ENCODE measurements around the gene SLC12A9. TPM values are rescaled to one million over a fixed set of nuclear protein-coding genes. Genes with fewer than 3 reads are reported as not detected.
"Not testable (repeated sequence)": the region's sequence is repeated elsewhere in the genome, so short reads cannot be mapped to it uniquely, and the experiment has no call there.

The SLC12A9 gene
- total and polyA plus RNA-seq, 5 donors from 2014 or later, result 5.7 to 42.7 (median 6.3) TPM

DNA sequence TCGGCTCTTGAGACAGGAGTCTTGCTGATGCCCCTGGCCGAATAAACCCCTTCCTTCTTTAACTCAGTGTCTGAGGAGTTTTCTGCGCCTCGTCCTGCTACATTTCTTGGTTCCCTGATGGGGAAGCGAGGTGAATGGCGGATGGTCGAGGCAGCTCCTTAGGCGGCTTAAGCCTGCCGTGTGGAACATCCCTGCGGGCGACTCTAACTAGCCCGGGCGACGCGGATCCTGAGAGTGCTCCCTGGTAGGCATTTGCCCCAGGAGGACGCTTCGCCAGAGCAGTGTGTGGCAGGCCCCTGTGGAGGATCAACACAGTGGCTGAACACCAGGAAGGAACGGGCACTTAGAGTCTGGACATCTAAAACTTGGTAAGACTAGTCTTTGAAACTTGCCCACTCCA is 13.2 kb upstream of the SLC12A9 start:
- Histone ChIP-seq H3K9me3 (ENCODE audit: control insufficient read depth in 2 of 2, low read length in 2 of 2) (no peaks in the 10 kb centered on the region), H3K4me3 (ENCODE audit: low read depth, low read length) (no peak overlapping the region), H3K27me3 (ENCODE audit: control insufficient read depth, insufficient read depth, low read length) (no peaks in the 10 kb centered on the region), H3K36me3 (ENCODE audit: control insufficient read depth, insufficient read depth, low read length) (no peaks in the 10 kb centered on the region), H3K4me1 (ENCODE audit: control insufficient read depth, insufficient read depth, low read length, poor library complexity, severe bottlenecking) (no peaks in the 10 kb centered on the region), H3K27ac (ENCODE audit: insufficient read depth, low read length, poor library complexity, severe bottlenecking) (no peak overlapping the region)
- no peak overlapping the region for H3K4me3 Mint-ChIP-seq
- H3K27me3 Mint-ChIP-seq, result no peaks in the 10 kb centered on the region
- no peaks in the 10 kb centered on the region for H3K36me3 Mint-ChIP-seq
- ATAC-seq (ENCODE audit: low read depth in 2 of 2) (no peak), DNase-seq (no peak)
- no peak overlapping the region for H3K27ac Mint-ChIP-seq
- peaks cover 0 to 14% (median 8%) of the 10 kb centered on the region in 4 donors for H3K4me1 Mint-ChIP-seq
- H3K9me3 Mint-ChIP-seq, result peaks cover 0 to 2% (median 0%) of the 10 kb centered on the region in 7 donors

DNA sequence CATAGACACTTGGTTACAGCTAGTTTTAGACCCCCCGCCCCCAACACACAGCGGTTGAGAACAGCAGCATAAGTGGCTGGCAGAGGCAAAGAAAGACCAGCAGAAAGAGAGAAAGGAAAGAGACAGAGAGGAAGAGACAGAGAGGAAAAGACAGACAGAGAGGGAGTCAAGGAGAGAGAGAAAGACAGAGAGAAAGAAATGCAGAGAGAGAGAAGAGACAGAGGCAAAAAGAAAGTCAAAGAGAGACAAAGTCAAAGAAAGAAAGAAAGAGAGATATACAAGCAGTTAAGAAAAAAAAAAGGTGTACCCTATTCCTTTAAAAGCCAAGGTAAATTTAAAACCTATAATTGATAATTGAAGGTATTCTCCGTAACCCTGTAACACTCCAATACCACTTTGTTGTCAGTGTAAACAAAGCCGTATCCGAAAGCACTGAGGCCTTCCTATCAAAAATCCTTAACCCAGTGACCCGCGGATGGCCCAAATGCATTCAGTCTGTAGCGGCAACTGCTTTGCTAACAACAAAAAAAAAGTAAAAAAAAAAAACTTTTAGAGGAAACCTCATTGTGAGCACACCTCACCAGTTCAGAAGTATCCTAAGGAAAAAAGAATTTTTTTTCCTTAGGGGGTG is 11.9 kb upstream of the SLC12A9 start:
- no peaks in the 10 kb centered on the region for H3K4me1 ChIP-seq (ENCODE audit: control insufficient read depth, insufficient read depth, low read length, poor library complexity, severe bottlenecking)
- H3K9me3 ChIP-seq (ENCODE audit: control insufficient read depth in 2 of 2, low read length in 2 of 2), result no peaks in the 10 kb centered on the region
- Mint-ChIP-seq H3K27me3 (no peaks in the 10 kb centered on the region), H3K4me1 (peaks cover 0 to 12% (median 8%) of the 10 kb centered on the region in 4 donors), H3K9me3 (peaks cover 0 to 2% (median 0%) of the 10 kb centered on the region in 7 donors), H3K27ac (no peak overlapping the region), H3K4me3 (peak overlapping the region in 1 of 4 donors; percentile 36), H3K36me3 (no peaks in the 10 kb centered on the region)
- no peak overlapping the region for H3K27ac ChIP-seq (ENCODE audit: insufficient read depth, low read length, poor library complexity, severe bottlenecking)
- ATAC-seq (ENCODE audit: low read depth in 2 of 2) (no peak), DNase-seq (no peak)
- H3K36me3 ChIP-seq (ENCODE audit: control insufficient read depth, insufficient read depth, low read length), result no peaks in the 10 kb centered on the region
- H3K27me3 ChIP-seq (ENCODE audit: control insufficient read depth, insufficient read depth, low read length), result no peaks in the 10 kb centered on the region
- H3K4me3 ChIP-seq (ENCODE audit: low read depth, low read length), result no peak overlapping the region

DNA sequence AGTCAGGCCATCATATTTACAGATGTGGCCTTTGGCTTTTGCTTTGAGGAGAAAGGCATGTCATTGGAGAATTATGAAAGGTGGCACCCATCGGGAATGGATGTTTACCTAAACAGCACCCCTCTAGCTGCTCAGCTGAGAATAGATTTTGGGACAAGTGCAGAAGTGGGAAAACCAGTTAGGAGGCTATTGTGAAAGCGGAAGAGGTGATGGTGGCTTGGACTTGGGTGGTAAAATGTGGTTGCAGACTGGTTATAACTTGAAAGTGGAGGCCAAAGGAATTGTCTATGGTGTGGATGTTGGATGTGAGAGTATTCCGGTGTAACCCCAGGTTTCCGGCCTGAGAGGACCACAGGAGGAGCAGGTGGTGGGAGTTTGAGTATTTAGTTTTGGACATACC is 5.2 kb upstream of the SLC12A9 start:
- peak overlapping the region in 1 of 3 donors; percentile 77 for H3K27ac Mint-ChIP-seq

DNA sequence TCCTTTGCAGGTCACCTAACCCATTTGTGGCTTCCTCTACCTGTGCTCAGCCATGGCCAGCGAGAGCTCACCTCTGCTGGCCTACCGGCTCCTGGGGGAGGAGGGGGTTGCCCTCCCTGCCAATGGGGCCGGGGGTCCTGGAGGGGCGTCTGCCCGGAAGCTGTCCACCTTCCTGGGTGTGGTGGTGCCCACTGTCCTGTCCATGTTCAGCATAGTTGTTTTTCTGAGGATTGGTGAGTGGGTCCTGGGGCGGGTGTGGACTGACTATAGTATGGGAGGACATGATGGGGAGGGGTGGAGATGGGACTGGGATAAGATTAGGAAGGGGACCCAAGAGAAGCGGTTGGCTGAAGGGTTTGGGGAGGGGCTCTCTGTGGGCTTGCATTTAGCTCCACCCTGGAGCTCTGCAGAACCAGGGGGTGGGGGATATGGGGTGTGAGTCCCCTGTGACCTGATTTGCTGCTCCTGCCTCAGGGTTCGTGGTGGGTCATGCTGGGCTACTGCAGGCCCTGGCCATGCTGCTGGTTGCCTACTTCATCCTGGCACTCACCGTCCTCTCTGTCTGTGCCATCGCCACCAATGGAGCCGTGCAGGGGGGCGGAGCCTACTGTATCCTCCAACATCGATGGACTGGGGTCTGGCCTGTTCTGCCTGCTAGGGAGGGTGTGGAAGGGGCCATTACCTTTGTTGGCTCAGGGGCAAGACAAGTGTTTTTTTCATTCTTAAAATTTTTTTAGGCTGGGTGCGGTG is 1.8 kb downstream of the SLC12A9 start:
- H3K27me3 ChIP-seq (ENCODE audit: control insufficient read depth, insufficient read depth, low read length), result no peaks in the 10 kb centered on the region
- Mint-ChIP-seq H3K27me3 (no peaks in the 10 kb centered on the region), H3K4me3 (peak overlapping the region; percentile 27 to 94 (median 88)), H3K36me3 (peaks cover 14% of the 10 kb centered on the region), H3K27ac (peak overlapping the region in 1 of 3 donors; percentile 65), H3K9me3 (no peaks in the 10 kb centered on the region), H3K4me1 (peaks cover 0 to 34% (median 17%) of the 10 kb centered on the region in 4 donors)
- H3K4me3 ChIP-seq (ENCODE audit: low read depth, low read length), result no peak overlapping the region
- peaks cover 25% of the 10 kb centered on the region for H3K4me1 ChIP-seq (ENCODE audit: control insufficient read depth, insufficient read depth, low read length, poor library complexity, severe bottlenecking)
- H3K9me3 ChIP-seq (ENCODE audit: control insufficient read depth in 2 of 2, low read length in 2 of 2), result no peaks in the 10 kb centered on the region
- DNase-seq, result no peak
- H3K27ac ChIP-seq (ENCODE audit: insufficient read depth, low read length, poor library complexity, severe bottlenecking), result no peak overlapping the region
- H3K36me3 ChIP-seq (ENCODE audit: control insufficient read depth, insufficient read depth, low read length), result peaks cover 10% of the 10 kb centered on the region
- ATAC-seq (ENCODE audit: low read depth in 2 of 2), result no peak

More for the DNA sequence above, 5.2 kb upstream of the SLC12A9 start:
- ATAC-seq (ENCODE audit: low read depth in 2 of 2) (no peak), DNase-seq (no peak)
- peaks cover 0 to 8% (median 5%) of the 10 kb centered on the region in 4 donors for H3K4me1 Mint-ChIP-seq
- no peaks in the 10 kb centered on the region for H3K9me3 Mint-ChIP-seq
- Histone ChIP-seq H3K27me3 (ENCODE audit: control insufficient read depth, insufficient read depth, low read length) (no peaks in the 10 kb centered on the region), H3K27ac (ENCODE audit: insufficient read depth, low read length, poor library complexity, severe bottlenecking) (no peak overlapping the region), H3K4me1 (ENCODE audit: control insufficient read depth, insufficient read depth, low read length, poor library complexity, severe bottlenecking) (peaks cover 8% of the 10 kb centered on the region), H3K36me3 (ENCODE audit: control insufficient read depth, insufficient read depth, low read length) (no peaks in the 10 kb centered on the region), H3K9me3 (ENCODE audit: control insufficient read depth in 2 of 2, low read length in 2 of 2) (no peaks in the 10 kb centered on the region), H3K4me3 (ENCODE audit: low read depth, low read length) (no peak overlapping the region)
- H3K27me3 Mint-ChIP-seq, result no peaks in the 10 kb centered on the region
- peaks cover 4% of the 10 kb centered on the region for H3K36me3 Mint-ChIP-seq
- H3K4me3 Mint-ChIP-seq, result peak overlapping the region in 1 of 4 donors; percentile 80

DNA sequence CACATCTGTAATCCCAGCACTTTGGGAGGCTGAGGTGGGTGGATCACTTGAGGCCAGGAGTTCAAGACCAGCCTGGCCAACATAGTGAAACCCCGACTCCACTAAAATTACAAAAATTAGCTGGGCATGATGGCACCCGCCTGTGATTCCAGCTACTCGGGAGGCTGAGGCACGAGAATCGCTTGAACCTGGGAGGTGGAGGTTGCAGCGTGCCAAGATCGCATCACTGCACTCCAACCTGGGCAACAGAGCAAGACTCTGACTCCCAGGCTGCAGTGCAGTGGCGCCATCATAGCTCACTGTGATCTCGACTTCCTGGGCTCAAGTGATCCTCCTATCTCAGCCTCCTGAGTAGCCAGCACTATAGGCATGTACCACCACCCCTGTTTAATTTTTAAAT is 2.4 kb downstream of the SLC12A9 start:
- not testable (repeated sequence) for H3K27me3 Mint-ChIP-seq; H3K27ac ChIP-seq (ENCODE audit: insufficient read depth, low read length, poor library complexity, severe bottlenecking); DNase-seq; H3K4me3 ChIP-seq (ENCODE audit: low read depth, low read length); ATAC-seq (ENCODE audit: low read depth in 2 of 2); H3K9me3 ChIP-seq (ENCODE audit: control insufficient read depth in 2 of 2, low read length in 2 of 2); H3K9me3 Mint-ChIP-seq; H3K27me3 ChIP-seq (ENCODE audit: control insufficient read depth, insufficient read depth, low read length)
- Mint-ChIP-seq H3K4me3 (peak overlapping the region in 2 of 4 donors; percentile 33 to 87), H3K27ac (peak overlapping the region in 1 of 3 donors; percentile 26), H3K36me3 (peaks cover 20% of the 10 kb centered on the region), H3K4me1 (peaks cover 0 to 34% (median 17%) of the 10 kb centered on the region in 4 donors)
- H3K4me1 ChIP-seq (ENCODE audit: control insufficient read depth, insufficient read depth, low read length, poor library complexity, severe bottlenecking), result peaks cover 25% of the 10 kb centered on the region
- H3K36me3 ChIP-seq (ENCODE audit: control insufficient read depth, insufficient read depth, low read length), result peaks cover 15% of the 10 kb centered on the region

DNA sequence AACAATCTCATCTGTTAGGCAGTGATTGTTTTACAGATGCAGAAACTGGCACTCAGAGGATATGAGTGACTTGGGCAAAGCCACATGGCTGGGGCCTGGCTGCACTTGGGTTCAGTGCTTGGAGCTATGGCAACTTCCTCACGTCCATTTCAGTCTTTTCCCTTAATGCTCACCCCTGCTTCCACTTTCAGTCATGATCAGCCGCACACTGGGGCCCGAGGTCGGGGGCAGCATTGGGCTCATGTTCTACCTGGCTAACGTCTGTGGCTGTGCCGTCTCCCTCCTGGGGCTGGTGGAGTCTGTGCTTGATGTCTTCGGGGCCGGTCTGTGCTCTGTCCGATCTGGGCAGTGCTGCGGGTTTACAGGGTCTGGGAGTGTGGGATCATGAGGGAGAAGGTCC is 3.0 kb downstream of the SLC12A9 start:
- no peaks in the 10 kb centered on the region for H3K9me3 Mint-ChIP-seq

DNA sequence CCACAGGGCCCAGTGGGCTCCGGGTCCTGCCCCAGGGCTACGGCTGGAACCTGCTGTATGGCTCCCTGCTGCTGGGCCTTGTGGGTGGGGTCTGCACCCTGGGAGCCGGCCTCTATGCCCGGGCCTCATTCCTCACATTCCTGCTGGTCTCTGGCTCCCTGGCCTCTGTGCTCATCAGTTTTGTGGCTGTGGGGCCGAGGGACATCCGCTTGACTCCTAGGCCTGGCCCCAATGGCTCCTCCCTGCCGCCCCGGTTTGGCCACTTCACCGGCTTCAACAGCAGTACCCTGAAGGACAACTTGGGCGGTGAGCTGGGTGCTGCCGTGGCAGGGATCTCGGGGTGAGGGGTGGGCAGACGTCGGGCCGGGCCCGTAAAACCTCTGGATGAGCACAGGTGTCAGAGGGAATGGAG is 4.4 kb downstream of the SLC12A9 start:
- H3K4me1 Mint-ChIP-seq, result peaks cover 0 to 33% (median 15%) of the 10 kb centered on the region in 4 donors
- no peak overlapping the region for H3K4me3 ChIP-seq (ENCODE audit: low read depth, low read length)
- H3K36me3 Mint-ChIP-seq, result peaks cover 30% of the 10 kb centered on the region
- no peaks in the 10 kb centered on the region for H3K9me3 Mint-ChIP-seq
- H3K36me3 ChIP-seq (ENCODE audit: control insufficient read depth, insufficient read depth, low read length), result peaks cover 27% of the 10 kb centered on the region
- H3K27ac Mint-ChIP-seq, result no peak overlapping the region
- H3K27me3 Mint-ChIP-seq, result no peaks in the 10 kb centered on the region
- no peak for ATAC-seq (ENCODE audit: low read depth in 2 of 2)
- no peaks in the 10 kb centered on the region for H3K9me3 ChIP-seq (ENCODE audit: control insufficient read depth in 2 of 2, low read length in 2 of 2)
- DNase-seq, result no peak
- no peak overlapping the region for H3K27ac ChIP-seq (ENCODE audit: insufficient read depth, low read length, poor library complexity, severe bottlenecking)
- peaks cover 21% of the 10 kb centered on the region for H3K4me1 ChIP-seq (ENCODE audit: control insufficient read depth, insufficient read depth, low read length, poor library complexity, severe bottlenecking)
- H3K4me3 Mint-ChIP-seq, result peak overlapping the region in 1 of 4 donors; percentile 65
- no peaks in the 10 kb centered on the region for H3K27me3 ChIP-seq (ENCODE audit: control insufficient read depth, insufficient read depth, low read length)

More for the DNA sequence above, 3.0 kb downstream of the SLC12A9 start:
- H3K4me3 Mint-ChIP-seq, result peak overlapping the region in 3 of 4 donors; percentile 17 to 87 (median 36)
- no peak overlapping the region for H3K27ac ChIP-seq (ENCODE audit: insufficient read depth, low read length, poor library complexity, severe bottlenecking)
- no peaks in the 10 kb centered on the region for H3K27me3 ChIP-seq (ENCODE audit: control insufficient read depth, insufficient read depth, low read length)
- ATAC-seq (ENCODE audit: low read depth in 2 of 2) (no peak), DNase-seq (no peak)
- peak overlapping the region in 1 of 3 donors; percentile 57 for H3K27ac Mint-ChIP-seq
- peaks cover 21% of the 10 kb centered on the region for H3K36me3 ChIP-seq (ENCODE audit: control insufficient read depth, insufficient read depth, low read length)
- no peaks in the 10 kb centered on the region for H3K9me3 ChIP-seq (ENCODE audit: control insufficient read depth in 2 of 2, low read length in 2 of 2)
- H3K4me3 ChIP-seq (ENCODE audit: low read depth, low read length), result no peak overlapping the region
- peaks cover 25% of the 10 kb centered on the region for H3K4me1 ChIP-seq (ENCODE audit: control insufficient read depth, insufficient read depth, low read length, poor library complexity, severe bottlenecking)
- H3K27me3 Mint-ChIP-seq, result no peaks in the 10 kb centered on the region
- peaks cover 0 to 34% (median 17%) of the 10 kb centered on the region in 4 donors for H3K4me1 Mint-ChIP-seq
- peaks cover 25% of the 10 kb centered on the region for H3K36me3 Mint-ChIP-seq
